Esophagus squamous epithelium (tissue), 4 donors: ENCODE results near the gene GULP1.
"Not testable (repeated sequence)": the region's sequence is repeated elsewhere in the genome, so short reads cannot be mapped to it uniquely, and the experiment has no call there.

ENCODE experiments used
- POLR2A ChIP-seq, 4 donors: fragments of 450-650 bp; IDR thresholded peaks; one replicate each; pipeline ENCODE4 v1.6.1; 2017; ENCODE audit warnings: antibody characterized with exemption in 4 of 4, mild to moderate bottlenecking in 4 of 4, moderate library complexity in 3 of 4
- TF ChIP-seq, protein P1 (sequence below), 6 experiments: fragments of 450-650 bp in 4 of 6; fragments of 200-600 bp in 2 of 6; sonication (generic) in 2 of 6; IDR thresholded peaks; one replicate each; pipeline ENCODE4 v1.5.1; 2016 to 2019; ENCODE audit warnings: antibody characterized with exemption in 6 of 6, mild to moderate bottlenecking in 4 of 6, moderate library complexity in 4 of 6

- TF ChIP-seq, protein P1, sequence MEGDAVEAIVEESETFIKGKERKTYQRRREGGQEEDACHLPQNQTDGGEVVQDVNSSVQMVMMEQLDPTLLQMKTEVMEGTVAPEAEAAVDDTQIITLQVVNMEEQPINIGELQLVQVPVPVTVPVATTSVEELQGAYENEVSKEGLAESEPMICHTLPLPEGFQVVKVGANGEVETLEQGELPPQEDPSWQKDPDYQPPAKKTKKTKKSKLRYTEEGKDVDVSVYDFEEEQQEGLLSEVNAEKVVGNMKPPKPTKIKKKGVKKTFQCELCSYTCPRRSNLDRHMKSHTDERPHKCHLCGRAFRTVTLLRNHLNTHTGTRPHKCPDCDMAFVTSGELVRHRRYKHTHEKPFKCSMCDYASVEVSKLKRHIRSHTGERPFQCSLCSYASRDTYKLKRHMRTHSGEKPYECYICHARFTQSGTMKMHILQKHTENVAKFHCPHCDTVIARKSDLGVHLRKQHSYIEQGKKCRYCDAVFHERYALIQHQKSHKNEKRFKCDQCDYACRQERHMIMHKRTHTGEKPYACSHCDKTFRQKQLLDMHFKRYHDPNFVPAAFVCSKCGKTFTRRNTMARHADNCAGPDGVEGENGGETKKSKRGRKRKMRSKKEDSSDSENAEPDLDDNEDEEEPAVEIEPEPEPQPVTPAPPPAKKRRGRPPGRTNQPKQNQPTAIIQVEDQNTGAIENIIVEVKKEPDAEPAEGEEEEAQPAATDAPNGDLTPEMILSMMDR (IDR thresholded peaks at IDR 0.05): not testable (repeated sequence)
- not testable (repeated sequence) for TF ChIP-seq POLR2A (IDR thresholded peaks at IDR 0.05)
These were observed 314.2 kb downstream of the GULP1 start for GRCh38 chr2:188605609-188606584.
